Uterus (tissue), 4 donors: ENCODE results near the gene TRIM52. TPM values are rescaled to one million over a fixed set of nuclear protein-coding genes. Genes with fewer than 3 reads are reported as not detected.

Experiments used
- DNase-seq, 2 donors: peaks; one replicate each; pipeline ENCODE4 v3.0.0-alpha.2; 2019 to 2020
- H3K27ac ChIP-seq, 2 donors: fragments of 200-600 bp; sonication (generic); 1 replicate in 1 of 2; 2 replicates in 1 of 2; pipeline ENCODE4 v1.5.1; 2016 to 2018
- H3K27me3 ChIP-seq, 2 donors: fragments of 200-600 bp; sonication (generic); one replicate each; pipeline ENCODE4 v1.5.1; 2018 to 2019; ENCODE audit warnings: control low read depth in 1 of 2
- H3K36me3 ChIP-seq, 2 donors: fragments of 200-600 bp; sonication (generic); one replicate each; pipeline ENCODE4 v1.5.1; 2019; ENCODE audit warnings: control low read depth in 1 of 2
- H3K4me1 ChIP-seq, 2 donors: fragments of 200-600 bp; sonication (generic); one replicate each; pipeline ENCODE4 v1.5.1; 2018 to 2019; ENCODE audit warnings: control low read depth in 1 of 2
- H3K4me3 ChIP-seq, 2 donors: fragments of 200-600 bp; sonication (generic); 1 replicate in 1 of 2; 2 replicates in 1 of 2; pipeline ENCODE4 v1.5.1; 2018 to 2019; ENCODE audit warnings: mild to moderate bottlenecking in 1 of 2
- H3K9me3 ChIP-seq, 2 donors: fragments of 200-600 bp; sonication (generic); one replicate each; pipeline ENCODE4 v1.5.1; 2019; ENCODE audit warnings: control low read depth in 1 of 2
- POLR2A ChIP-seq, 2 donors: fragments of 450-650 bp; IDR thresholded peaks; one replicate each; pipeline ENCODE4 v1.6.1; 2016; ENCODE audit warnings: antibody characterized with exemption in 2 of 2, mild to moderate bottlenecking in 1 of 2, moderate library complexity in 1 of 2
- intact Hi-C: fragments of 100-400 bp; cut with DNase I; formaldehyde crosslinking; loops from one replicate; pipeline ENCODE4 v1.15.1; 2023; ENCODE audit warnings: low total_unique reads
- total RNA-seq, 4 donors: library from RNA; depleted of rRNA in 3 of 4; stranded (reverse); fragments of >200 nt in 3 of 4; gene quantifications; one replicate each; pipeline versions ENCODE4 v1.1.0 to v1.2.4, GENCODE V29; 2014 to 2023
- TF ChIP-seq, protein P1 (sequence below), 4 experiments: fragments of 200-600 bp in 2 of 4; fragments of 450-650 bp in 2 of 4; sonication (generic) in 2 of 4; IDR thresholded peaks; one replicate each; pipeline ENCODE4 v1.5.1; 2016 to 2019; ENCODE audit warnings: antibody characterized with exemption in 4 of 4, mild to moderate bottlenecking in 2 of 4, moderate library complexity in 1 of 4
- donor health status: DM: yes; HTN: yes; CAD: no.

Gene TRIM52
- total RNA-seq, 4 donors from 2014 or later: 1.2 to 22.1 (median 13.9) TPM

DNA sequence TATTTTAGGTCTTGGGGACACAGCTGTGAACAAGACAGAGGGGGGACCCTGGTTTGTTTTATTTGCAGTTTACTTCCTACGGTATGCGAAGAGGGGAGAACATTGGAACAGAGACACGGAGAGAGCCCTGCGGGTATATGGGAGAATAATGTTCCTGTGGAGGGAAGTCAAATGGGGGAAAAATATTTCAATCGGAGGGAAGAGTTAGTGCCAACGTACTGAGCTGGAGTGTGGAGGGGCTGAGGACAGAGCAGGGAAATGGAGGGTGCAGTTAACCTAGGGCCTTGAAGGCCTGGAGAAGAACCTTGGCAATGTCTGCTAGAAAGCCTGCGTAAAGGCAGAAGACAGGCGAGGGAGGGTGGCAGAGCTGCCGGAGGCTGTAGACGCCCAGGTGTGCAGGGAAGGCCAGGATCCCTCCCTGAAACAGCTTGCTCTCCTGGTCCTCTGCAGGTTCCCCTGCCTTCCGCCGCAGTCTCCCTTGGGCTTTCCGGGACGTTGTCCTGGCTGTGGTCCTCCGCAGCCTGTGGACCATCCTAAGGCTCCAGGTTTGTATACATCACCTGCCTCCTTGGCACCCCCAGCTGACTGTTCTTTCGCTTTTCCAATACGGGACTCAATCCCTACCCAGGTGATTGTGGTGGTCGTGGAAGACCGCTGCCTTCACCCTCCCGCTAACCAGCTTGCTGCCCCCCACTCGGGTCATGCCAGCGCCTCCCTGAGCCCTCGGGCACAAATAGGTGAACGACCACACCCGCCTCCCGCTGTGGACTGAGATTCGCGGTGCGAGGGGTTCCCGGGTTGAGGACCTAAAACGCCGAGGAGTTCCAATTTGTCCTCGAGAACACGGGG is 15.3 kb downstream of the TRIM52 start:
- TF ChIP-seq, protein P1, sequence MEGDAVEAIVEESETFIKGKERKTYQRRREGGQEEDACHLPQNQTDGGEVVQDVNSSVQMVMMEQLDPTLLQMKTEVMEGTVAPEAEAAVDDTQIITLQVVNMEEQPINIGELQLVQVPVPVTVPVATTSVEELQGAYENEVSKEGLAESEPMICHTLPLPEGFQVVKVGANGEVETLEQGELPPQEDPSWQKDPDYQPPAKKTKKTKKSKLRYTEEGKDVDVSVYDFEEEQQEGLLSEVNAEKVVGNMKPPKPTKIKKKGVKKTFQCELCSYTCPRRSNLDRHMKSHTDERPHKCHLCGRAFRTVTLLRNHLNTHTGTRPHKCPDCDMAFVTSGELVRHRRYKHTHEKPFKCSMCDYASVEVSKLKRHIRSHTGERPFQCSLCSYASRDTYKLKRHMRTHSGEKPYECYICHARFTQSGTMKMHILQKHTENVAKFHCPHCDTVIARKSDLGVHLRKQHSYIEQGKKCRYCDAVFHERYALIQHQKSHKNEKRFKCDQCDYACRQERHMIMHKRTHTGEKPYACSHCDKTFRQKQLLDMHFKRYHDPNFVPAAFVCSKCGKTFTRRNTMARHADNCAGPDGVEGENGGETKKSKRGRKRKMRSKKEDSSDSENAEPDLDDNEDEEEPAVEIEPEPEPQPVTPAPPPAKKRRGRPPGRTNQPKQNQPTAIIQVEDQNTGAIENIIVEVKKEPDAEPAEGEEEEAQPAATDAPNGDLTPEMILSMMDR (IDR thresholded peaks at IDR 0.05): no peak
- no peak for TF ChIP-seq POLR2A (IDR thresholded peaks at IDR 0.05)
- H3K4me1 ChIP-seq: peaks cover 0 to 22% of the 10 kb centered on the region in 2 donors
- peak overlapping the region; percentile 89 to 96 for H3K27ac ChIP-seq
- no peaks in the 10 kb centered on the region for H3K9me3 ChIP-seq
- no peaks in the 10 kb centered on the region for H3K36me3 ChIP-seq
- H3K27me3 ChIP-seq: no peaks in the 10 kb centered on the region
- intact Hi-C loops: no loop called here
- peak overlapping the region; percentile 58 to 74 for H3K4me3 ChIP-seq
- DNase-seq: no peak

DNA sequence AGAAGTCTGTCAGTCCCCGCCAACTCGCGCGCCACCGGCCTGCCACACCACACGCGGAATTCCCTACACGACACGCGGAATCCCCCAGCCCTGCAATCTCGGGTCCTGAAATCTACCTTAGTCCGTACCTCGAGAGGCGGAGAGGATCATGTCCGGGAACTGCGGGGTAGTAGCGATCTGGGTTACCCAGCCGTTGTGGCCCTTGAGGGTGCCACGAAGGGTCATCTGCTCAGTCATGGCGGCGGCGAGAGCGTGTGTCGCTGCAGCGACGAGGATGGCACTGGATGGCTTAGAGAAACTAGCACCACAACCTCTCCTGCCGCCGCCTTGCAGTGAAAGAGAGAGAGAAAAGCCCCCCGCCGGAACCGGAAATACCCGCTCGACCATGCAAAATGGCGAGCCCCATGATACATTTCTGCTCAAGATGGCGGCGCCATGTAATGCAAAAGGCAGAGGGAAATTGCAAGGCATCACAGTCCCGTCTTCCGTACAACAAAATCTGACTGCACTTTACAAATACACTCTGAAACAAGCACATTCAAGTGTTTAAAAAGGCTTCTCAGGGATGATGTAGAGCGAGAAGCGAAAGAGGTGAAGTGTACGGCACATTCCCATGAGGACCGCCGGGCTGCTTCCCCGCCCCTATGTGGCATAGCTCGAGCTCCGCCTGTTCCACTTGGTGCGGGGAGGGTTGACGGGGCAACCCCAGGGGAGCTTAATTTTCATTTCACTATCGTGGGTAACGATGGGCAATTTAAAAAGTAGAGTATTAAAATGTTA is 17.2 kb downstream of the TRIM52 start, which contains the start of gene RACK1:
RACK1 (minus strand) TSS at position 343 of the 780 bp plus-strand sequence; CDS start at position 237, 106 bp downstream.
- TF ChIP-seq, protein P1 (IDR thresholded peaks at IDR 0.05): peak in 1 of 4 experiments; percentile 14
- TF ChIP-seq POLR2A (IDR thresholded peaks at IDR 0.05): peak; percentile 34 to 70
- intact Hi-C loops: no loop called here
- H3K27ac ChIP-seq: peak within 1 kb of the TSS; percentile 89 to 96
- H3K4me1 ChIP-seq: peaks cover 0 to 22% of the 10 kb centered on the region in 2 donors
- H3K4me3 ChIP-seq: peak within 1 kb of the TSS; percentile 63 to 92
- peak; percentile 86 to 89 for DNase-seq
- H3K36me3 ChIP-seq: no peaks in the 10 kb centered on the region
- no peaks in the 10 kb centered on the region for H3K9me3 ChIP-seq
- H3K27me3 ChIP-seq: no peaks in the 10 kb centered on the region

DNA sequence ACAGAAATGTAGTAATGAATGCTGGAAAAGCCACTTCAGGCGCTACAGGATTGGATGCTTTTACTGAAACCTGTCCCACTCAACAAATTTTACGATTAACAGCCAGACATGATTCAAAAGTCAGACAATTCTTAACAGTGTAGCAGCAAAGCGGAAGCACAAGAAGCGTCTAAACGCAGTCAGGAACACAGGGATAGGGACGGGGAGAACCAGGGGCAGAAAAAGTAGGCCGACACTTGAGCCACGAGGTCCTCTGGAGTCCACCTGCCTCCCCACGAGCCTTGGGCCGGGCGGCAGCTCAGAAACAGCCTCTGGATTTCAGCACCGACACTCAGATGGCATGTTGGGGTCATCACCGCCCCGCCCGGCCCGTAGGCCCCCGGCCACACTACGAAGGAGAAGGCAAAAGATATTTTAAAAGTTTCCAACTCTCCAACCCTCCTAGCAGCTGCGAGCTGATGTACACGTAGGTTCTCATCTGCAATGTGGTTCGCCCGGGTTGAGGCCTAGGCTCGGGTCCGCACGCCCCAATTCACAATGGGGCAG is 17.9 kb downstream of the TRIM52 start:
- no peak for DNase-seq
- H3K27me3 ChIP-seq: no peaks in the 10 kb centered on the region
- no peaks in the 10 kb centered on the region for H3K9me3 ChIP-seq
- peak overlapping the region; percentile 63 to 92 for H3K4me3 ChIP-seq
- H3K36me3 ChIP-seq: no peaks in the 10 kb centered on the region
- no peak for TF ChIP-seq POLR2A (IDR thresholded peaks at IDR 0.05)
- TF ChIP-seq, protein P1 (IDR thresholded peaks at IDR 0.05): no peak
- peak overlapping the region; percentile 89 to 96 for H3K27ac ChIP-seq
- intact Hi-C loops: no loop called here
- peaks cover 0 to 18% of the 10 kb centered on the region in 2 donors for H3K4me1 ChIP-seq

DNA sequence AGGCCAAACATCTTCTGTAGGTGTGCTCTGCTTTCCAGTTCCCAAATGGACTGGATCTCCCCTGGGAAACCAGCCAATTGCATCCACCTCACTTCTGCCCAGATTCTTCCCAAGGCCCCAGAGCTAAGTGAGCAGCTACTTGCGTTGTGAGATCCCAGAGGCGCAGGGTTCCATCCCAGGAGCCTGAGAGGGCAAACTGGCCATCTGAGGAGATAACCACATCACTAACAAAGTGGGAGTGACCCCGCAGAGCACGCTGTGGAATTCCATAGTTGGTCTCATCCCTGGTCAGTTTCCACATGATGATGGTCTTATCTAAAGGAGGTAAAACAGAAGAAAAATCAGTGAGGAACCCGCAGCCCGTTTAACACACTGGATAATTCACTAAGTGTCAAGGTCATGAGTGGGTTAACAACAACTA is 18.9 kb downstream of the TRIM52 start:
- Histone ChIP-seq H3K27ac (peak overlapping the region; percentile 89 to 96), H3K4me3 (peak overlapping the region in 1 of 2 donors; percentile 92), H3K9me3 (no peaks in the 10 kb centered on the region), H3K36me3 (no peaks in the 10 kb centered on the region), H3K4me1 (peaks cover 0 to 17% of the 10 kb centered on the region in 2 donors), H3K27me3 (no peaks in the 10 kb centered on the region)
- DNase-seq: no peak
- TF ChIP-seq POLR2A (IDR thresholded peaks at IDR 0.05): no peak
- TF ChIP-seq, protein P1 (IDR thresholded peaks at IDR 0.05): no peak
- intact Hi-C loops: no loop called here
